ENCODE data around the gene BUB1B. TPM values are rescaled to one million over a fixed set of nuclear protein-coding genes. Genes with fewer than 3 reads are reported as not detected.

BUB1B gene
- total RNA-seq, 1 donor from 2014 or later, result 1.7 TPM

DNA sequence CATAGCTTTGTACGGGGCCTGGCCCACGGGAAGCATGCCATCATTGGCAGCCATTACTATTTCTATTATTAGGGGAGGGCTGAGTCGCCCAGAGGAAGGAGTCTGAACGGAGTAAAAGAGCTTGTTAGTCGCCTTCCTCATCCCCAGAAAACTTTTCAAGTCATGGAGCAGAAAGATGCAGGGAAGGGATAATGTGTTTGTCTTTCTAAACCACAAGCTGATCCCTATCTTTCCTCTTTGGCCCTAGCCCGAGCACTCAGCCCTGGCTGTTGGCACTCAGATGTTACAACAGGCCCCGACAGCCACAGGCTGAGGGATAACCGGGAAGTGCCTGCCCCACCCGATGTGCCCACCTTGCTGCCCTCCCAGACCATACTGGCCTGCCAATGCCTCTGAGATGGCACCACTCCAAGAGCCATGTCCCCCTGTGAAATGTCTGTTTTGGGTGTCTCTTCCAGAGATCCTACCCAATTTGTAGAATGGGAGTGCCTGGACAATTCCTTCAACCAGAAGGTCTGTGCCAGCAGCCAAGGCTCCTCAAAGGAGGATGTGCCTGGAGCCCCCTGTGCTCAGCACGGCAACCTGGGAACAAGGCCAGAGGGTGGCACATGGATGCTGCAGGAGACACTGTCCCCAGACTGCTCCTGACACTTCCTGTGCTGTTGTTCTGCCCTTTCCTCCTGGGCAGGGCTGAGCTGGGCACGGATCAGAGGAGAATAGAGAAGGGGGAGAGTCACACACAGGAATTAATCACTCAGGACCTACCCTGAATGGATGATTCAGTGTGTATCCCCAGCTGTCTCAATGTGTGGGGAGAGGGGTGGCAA, 88.8 kb downstream of the BUB1B start:
- intact Hi-C loops (cut with micrococcal nuclease), result no loop called here
- DNase-seq, result peak; percentile 44

DNA sequence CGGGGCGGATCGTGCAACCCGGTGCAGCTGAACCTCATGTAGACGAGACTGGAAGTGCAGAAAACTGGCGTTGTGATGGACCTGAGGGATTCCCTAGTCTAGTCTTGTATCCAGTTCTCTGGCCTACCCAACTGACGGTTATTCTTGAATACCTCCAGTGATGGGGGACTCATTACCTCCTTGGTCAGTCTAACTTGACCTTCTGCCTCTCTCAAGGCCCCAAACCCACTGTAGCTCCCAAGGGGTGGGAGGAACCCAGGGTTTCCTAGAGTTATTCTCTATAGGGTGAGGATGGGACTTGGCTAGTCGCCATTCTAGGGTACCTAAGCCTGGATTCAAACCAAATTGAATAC, 89.4 kb downstream of the BUB1B start:
- intact Hi-C loops (cut with micrococcal nuclease), result no loop called here
- ATAC-seq (no peak), DNase-seq (no peak)

More for the DNA sequence above, 88.8 kb downstream of the BUB1B start:
- peak; percentile 34 for ATAC-seq

DNA sequence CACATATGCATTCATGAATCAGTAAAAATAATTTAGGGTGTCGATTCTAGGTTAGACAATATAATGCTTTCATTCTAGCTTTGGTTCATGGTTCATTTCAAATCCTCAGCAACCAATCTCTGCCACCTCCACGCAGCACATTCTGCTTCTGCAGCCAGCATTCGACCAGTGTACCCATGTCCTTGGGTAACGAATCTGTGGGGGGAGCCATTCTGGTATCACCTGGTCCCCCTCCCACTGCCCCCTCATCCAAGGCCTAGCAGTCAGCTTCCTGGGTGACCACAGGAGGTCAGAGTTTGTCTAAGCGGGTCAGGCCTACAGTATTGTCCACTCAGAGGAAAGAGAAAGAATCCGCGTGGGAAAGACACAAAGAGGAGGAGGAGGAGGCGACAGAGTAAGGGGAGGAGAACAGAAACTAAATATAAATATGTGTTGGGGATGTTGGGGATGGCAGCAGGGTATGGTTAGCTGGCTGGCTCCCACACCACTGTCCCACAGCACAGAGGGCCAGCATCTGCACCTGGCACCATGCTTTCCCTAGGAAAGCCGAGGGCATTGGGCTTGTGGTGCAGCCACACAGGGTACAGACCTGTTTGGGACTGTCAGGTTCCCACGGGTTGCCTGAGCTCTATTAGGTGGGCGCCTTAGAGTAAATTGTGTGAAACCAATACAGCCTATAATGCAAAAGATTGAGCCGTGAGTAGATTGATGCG, 90.1 kb downstream of the BUB1B start:
- peak; percentile 15 for DNase-seq

DNA sequence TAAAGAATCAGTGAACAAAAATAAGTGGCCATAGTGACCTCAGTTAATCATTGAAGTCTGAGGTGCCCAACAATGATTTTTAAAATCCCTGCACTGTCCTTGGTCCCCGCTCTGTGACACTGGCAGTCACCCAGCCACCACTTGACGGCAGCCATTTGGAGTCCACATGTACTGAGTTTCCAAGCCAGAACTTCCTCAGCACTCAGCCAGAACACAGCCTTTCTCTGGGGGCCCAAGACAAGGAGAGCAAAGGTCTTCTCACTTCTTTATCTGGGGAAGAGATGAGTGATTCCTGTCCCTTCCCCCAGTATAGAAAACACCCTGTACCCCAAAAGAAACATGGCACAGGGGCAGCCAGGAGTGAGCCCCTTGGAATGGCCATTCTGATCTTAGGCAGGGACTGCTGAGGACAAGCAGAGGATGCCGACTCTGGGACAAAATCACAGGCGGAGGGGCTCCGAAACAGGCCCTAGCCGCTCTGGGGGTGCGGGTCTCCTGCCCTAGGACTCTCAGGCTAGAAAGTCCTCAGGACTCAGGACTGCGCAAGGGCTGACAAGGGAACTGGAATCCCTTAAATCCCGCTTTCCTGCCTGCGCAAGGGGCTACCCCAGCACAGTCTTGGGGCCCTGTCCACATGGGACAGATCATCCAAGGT, 90.7 kb downstream of the BUB1B start:
- ATAC-seq, result peak; percentile 69
- intact Hi-C loops (cut with micrococcal nuclease), result no loop called here
- DNase-seq, result peak; percentile 74

More for the DNA sequence above, 90.1 kb downstream of the BUB1B start:
- no peak for ATAC-seq
- intact Hi-C loops (cut with micrococcal nuclease), result no loop called here

DNA sequence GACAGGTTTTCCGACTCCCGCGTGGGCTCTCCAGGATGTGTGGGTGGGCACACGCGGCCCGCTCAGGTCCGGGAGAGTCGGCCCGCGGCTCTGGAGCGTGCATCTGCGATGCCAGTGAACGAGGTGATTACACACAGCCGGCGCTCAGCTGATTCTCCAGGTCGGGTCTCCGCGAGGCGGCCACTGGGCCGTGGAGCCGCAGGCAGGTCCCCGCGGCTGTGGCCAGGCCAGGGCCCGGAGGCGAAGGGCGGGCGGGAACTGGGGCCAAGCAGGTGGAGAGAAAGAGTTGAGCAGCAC, 91.2 kb downstream of the BUB1B start:
- peak; percentile 33 for DNase-seq
- intact Hi-C loops (cut with micrococcal nuclease), result no loop called here

DNA sequence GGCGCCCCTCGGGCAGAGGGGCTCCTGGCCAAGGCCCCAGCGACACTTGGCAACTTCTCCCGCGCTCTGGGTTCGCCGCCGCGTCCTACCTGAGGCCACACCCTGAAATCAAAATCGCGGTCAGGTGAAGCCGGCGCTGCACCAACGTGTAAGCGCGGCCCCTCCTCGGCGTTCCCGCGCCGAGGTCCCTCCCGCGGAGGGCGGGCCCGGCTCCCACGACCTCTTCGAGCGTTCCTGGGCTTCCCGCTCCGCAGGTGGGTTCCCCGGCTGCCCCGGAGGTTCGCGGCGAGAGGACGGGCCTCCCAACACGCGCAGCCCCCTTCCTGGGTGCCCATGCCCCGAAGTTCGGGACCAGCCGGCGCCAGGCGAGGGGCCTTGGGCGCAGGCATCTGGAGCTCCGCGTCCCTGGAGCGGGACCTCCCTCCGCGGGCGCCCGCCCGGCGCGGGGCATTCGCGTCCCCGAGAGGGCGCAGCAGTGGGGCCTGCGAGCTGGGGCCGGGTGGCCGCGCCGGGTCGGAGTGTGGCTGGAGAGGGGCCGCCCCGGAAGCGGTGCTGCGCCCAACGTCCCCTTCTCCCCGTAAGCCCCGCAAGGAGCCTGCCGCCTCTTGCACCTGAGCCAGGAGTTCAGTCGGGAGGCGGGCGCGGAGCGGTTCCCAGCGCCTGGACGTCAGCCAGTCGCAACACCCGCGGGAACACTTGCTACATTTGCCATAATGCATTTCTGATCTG, 91.7 kb downstream of the BUB1B start:
- intact Hi-C loops (cut with micrococcal nuclease), result no loop called here
- ATAC-seq (peak; percentile 70), DNase-seq (peak; percentile 61)

More for the DNA sequence above, 91.2 kb downstream of the BUB1B start:
- ATAC-seq, result peak; percentile 17

DNA sequence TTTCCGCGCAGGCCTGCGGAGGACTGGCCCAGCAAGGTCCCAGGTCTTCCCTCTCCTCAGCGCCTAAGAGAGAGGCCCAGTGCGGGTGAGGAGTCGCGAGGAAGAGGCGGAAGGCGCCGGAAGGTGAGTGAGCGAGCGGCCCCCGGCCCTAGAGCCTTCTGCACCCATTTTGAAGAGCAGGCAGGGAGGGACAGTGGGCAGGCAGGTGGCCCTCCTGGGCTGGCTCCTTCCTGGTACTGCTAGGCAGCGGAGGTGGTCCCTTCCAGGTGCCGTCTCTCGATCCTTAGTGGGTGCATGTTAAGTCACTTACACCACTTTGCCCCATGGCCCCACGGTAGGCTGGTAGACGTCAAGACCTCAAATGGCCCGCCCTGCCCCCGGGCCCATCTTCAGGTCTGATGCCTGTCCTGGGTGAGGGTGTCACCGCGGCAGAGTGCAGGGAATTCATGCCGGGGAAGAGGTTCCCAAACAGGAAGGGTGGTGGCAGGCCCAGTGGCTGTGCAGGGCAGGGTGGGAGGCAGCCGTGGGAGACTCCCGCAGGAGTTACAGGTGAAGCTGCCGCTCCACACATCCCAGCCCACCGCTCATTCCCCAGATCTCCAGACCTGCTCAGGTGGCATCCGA, 92.4 kb downstream of the BUB1B start:
- DNase-seq, result no peak

DNA sequence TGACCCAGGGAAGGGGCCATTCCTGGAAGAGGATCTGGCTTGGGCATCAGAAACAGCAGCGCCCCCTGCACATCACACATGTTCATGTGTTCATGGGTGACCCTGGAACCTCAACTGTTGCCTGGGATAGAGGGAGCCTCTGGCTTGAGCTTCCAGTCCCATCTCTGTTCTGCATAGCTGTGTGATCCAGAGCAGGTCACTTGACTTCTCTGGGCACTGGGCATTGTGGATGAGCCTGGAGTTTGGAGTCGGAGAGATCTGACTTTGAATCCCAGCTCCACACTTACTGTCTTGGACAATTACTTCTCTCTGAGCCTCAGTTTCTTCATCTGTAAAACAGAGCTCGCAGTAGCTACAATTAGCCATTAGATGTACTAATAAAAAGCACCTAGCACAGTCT, 93.6 kb downstream of the BUB1B start:
- DNase-seq (peak; percentile 10), ATAC-seq (no peak)
- intact Hi-C loops (cut with micrococcal nuclease), result no loop called here

More for the DNA sequence above, 92.4 kb downstream of the BUB1B start:
- no peak for ATAC-seq
- intact Hi-C loops (cut with micrococcal nuclease), result no loop called here

DNA sequence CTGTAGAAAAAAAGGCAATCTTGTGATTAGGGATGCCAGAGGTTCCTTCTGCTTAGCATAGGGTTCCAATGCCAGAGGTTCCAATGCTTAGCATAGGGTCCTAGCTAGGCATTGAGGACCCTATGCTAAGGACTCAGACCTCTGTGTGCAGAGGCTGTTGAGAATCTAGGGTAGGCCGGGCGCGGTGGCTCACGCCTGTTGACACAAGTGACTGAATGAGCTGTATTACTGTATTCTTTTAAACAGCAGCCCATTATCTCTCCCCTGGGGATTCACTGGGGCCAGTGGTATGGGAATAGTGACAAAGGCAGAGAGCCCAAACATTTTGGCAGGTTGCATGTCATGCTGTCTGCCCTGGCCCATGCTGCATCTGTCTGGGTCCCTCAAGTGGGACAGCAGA, 94.2 kb downstream of the BUB1B start:
- intact Hi-C loops (cut with micrococcal nuclease), result no loop called here
- ATAC-seq, result no peak
- peak; percentile 15 for DNase-seq

DNA sequence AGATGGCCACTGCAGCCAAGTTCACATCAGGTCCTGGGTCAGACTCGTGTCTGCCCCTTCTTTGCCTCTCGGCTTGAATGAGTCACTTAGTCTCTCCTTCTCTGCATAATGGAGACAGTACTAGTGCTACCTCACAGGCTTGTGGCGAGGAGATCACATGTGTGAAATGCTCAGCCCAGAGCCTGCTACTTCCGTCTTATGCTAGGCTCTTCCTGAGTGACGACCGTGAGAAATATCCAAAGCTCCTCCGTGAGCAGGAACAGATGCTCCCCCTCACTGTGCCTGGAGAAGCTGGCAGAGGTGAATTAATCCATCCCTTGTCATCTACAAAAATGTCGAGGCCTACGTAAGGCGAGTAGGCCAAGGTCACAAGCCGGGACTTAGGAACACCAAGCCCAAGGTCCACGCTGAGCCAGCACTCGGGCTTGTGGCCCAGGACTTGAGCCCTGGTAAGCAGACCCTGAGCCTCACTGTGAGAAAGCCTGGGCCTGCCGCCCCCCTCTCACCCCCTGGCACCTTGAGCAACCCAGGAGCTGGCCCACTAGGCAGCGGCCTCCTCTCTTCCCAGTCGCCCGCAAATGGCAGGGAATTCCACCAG, 95.9 kb downstream of the BUB1B start:
- intact Hi-C loops (cut with micrococcal nuclease), result no loop called here
- DNase-seq, result no peak
- no peak for ATAC-seq

DNA sequence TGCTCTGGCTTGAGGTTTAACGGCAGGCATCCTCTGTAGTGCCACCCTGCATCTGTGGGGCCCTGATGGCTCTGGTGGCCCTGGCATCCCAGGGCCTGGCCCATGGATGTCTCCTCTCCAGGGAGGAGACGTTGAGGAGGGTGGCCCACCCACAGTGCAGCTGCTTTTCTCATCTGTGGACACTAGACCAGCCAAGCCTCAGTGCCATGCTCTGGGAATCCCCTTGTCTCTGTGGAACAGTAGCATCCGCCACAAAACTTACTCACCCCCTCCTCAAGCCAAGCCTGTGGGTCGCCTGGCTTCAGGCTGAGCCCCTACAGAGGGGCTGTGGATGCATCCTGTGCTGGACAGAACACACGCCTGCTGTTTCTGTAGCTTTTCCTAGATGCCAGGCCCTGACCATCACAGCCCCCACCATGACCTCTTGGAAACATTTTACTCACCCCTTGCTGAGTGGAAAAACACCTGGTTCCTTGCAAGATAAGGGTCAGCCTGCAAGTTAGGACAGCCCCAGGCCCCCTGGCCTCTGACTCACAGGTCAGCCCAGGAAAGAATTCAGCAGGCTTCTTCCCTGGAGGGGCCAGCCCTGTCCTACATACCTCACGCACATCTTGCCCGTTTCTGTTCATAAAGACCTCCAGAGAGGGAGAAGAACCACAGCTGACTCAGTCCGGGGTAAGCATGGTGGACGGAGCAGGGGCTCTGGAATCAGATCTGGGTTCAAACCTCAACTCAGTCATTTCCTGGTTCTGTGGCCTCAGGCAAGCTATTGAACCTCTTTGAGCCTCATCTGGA, 97.0 kb downstream of the BUB1B start:
- intact Hi-C loops (cut with micrococcal nuclease), result no loop called here
- ATAC-seq (no peak), DNase-seq (no peak)

DNA sequence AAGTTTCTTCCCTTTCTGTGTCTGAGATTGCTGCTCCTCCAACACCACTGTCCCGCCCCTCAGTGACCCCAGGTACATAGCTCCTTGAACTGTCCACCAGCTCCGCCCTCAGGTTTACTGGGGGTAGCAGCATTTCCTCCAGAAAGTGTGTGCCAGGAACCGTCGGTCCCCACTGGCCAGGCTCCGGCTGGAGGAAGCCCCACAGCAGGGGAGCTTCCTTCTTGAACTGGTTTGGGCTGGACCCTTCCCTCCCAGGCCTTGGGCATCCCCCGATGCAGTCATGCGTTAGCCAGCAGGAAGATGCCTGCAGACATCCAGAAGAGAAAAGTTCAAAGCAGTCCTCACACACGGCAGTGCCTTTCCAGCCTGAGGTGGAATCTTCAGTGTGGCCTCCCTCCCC, 97.7 kb downstream of the BUB1B start:
- DNase-seq, result no peak
- intact Hi-C loops (cut with micrococcal nuclease), result no loop called here
- ATAC-seq, result no peak

DNA sequence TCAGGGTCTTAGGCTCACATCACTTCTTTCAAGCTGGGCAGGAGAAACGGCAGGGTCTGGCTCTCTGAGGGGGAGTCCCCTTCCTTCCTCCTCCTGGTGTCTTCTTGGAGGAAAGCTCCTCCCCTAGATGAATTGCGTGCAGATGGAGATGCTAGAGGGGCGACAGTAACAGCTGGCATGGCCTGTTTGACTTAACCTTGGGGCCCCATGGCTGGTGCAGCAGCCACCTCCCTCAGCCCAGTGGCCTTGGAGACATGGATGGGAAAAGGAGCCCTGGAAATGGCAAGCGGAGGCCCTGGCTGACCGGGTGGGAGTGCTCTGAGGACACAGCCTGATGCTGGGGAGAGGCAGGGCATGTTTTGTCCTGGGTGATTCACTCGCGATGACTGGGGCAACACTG, 98.2 kb downstream of the BUB1B start:
- no peak for ATAC-seq
- DNase-seq, result no peak

DNA sequence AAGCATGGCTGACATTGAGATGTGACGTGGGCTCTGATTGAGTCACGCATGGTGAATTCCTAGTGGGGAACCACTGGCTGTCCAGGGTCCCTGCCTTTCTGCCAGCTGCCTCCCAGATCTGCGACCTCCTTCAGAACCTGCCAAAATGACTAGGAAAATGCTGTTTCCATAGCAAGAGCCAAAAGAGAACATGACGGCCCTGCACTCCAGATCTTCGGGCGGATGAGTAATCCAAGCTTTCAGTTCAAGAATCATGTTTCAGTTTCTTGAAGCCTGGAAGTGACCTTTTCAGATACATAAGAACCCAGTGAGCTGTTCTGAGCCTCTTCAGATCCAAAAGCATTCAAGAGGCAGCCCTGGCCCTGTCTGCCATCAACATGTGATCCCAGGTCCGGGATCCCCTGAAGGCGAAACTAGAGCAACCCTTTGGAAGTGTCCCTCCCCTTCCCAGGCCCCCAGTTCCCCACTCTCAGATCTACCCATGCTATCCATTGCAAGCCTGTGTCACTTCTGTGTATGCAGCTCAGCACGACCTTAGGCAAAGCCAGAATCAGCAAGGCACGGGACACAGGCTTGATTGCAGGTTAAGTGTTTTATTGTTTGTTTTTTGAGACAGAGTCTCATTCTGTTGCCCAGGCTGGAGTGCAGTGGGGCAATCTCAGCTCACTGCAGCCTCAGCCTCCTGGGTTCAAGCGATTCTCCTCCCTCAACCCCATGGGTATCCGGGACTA, 102.3 kb downstream of the BUB1B start:
- intact Hi-C loops (cut with micrococcal nuclease), result no loop called here
- ATAC-seq, result no peak
- no peak for DNase-seq

More for the DNA sequence above, 98.2 kb downstream of the BUB1B start:
- intact Hi-C loops (cut with micrococcal nuclease), result no loop called here

DNA sequence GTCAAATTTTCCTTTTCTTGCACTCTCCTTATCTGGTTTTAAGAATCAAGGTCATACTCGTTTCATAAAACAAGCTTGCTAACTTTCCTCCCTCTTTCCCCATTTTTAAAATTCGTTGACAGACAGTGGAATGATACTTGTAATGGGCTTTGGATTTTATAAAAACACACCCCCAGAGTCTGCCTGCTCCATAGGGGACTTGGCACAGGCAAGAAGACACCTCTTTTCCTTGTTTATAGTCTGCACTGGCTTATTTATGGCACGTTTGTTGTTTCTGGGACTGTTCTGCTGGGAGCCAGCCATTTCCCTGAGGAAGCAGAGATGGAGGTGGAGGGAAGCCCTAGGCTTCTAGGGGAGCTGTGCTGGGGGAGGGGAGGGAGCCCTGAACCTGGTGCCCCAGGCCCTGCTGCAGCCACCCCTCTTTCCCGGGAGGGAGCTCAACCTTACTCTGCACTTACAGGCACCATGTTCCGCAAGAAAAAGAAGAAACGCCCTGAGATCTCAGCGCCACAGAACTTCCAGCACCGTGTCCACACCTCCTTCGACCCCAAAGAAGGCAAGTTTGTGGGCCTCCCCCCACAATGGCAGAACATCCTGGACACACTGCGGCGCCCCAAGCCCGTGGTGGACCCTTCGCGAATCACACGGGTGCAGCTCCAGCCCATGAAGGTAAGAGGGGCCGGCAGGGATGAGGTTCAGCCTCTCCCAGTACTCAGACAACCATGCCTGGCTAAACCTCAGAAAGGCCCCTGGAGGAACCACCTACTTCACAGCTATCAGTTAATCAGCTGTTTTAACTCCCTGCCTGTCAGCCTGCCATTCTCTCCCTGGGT, 103.7 kb downstream of the BUB1B start:
- intact Hi-C loops (cut with micrococcal nuclease), result no loop called here
- DNase-seq, result no peak
- ATAC-seq, result no peak

DNA sequence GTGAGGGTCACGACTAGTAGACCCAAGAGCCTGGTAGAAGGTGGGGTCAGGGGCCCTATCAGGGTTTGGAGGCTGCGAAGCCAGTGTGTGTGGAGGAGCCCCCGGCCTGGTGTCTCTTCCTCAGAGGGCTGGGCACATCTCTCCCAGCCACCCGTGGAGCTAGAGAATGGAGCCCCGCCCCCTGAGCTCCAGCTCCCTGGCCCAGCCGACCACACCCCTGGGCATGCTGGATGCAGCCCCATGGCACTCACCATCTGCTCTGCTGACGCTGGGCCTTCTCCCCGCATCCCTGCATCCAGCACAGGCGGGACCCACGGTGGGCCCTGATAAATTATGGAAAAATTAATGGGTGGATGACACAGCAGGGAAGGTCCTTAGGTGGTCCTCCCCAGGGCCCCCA, 104.5 kb downstream of the BUB1B start:
- no peak for ATAC-seq
- no peak for DNase-seq
- intact Hi-C loops (cut with micrococcal nuclease), result no loop called here

DNA sequence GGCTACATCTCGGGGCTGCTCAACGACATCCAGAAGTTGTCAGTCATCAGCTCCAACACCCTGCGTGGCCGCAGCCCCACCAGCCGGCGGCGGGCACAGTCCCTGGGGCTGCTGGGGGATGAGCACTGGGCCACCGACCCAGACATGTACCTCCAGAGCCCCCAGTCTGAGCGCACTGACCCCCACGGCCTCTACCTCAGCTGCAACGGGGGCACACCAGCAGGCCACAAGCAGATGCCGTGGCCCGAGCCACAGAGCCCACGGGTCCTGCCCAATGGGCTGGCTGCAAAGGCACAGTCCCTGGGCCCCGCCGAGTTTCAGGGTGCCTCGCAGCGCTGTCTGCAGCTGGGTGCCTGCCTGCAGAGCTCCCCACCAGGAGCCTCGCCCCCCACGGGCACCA, 105.0 kb downstream of the BUB1B start:
- DNase-seq, result no peak
- no peak for ATAC-seq
- intact Hi-C loops (cut with micrococcal nuclease), result no loop called here
